ENCODE measurements around the gene PDPK1. TPM values are rescaled to one million over a fixed set of nuclear protein-coding genes. Genes with fewer than 3 reads are reported as not detected.
"Not testable (repeated sequence)": the region's sequence is repeated elsewhere in the genome, so short reads cannot be mapped to it uniquely, and the experiment has no call there.

Gene PDPK1
- polyA plus RNA-seq, 4 donors: 40.2 to 54.3 (median 46.8) TPM

- DNase-seq (ENCODE audit: low read depth in 4 of 4, low spot score in 3 of 4): no peak
Measured at GRCh38 chr16:2585651-2586081, 47.8 kb downstream of the PDPK1 start.

DNA sequence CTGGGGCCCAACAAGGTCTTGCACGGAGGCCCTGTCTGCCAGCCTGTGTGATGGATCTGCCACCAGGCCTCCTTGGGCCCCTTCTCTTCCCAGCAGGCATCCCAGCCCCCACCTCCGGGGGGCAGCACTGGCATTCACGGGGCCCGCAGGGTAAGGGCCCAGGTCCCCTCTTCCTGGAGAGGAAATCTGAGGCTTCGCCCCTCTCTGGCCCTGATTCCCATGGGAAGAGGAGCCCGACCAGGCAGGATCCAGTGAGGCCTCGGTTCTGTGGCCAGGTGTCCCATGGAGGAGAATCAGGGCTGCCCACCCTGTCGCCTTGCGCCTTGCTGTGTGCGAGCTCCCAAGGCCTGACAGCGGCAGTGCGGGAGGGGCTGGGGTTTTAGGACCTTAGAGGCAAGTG, 48.4 kb downstream of the PDPK1 start:
- DNase-seq (ENCODE audit: low read depth in 4 of 4, low spot score in 3 of 4): no peak

DNA sequence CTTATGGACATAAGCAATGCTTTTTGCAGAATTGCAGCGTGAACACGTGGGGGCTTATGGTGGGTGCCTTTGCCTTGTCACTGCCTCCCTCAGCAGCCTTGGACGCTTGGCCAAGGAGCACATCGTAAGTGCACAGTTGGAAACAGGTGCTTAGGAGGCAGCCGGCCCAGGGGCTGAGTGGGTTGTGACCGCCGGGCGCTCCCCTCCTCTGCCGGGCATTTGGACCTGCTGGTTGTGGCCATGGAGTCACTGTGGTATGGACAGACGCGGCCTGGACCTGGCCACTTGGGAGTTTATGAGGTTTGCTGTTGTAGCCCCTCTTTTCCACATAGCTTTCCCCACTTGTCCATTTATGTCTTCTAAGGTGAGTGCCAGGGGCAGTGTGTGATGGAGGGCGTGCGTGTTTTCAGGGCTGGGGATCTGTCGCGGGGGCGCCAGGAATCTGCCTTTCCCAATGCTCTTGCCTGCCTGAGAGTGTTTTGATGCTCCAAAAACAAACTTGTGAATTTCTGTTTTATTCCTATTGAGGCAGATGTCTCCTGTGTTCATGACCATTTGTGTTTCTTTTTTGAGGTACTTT, 49.2 kb downstream of the PDPK1 start:
- DNase-seq (ENCODE audit: low read depth in 4 of 4, low spot score in 3 of 4): no peak

DNA sequence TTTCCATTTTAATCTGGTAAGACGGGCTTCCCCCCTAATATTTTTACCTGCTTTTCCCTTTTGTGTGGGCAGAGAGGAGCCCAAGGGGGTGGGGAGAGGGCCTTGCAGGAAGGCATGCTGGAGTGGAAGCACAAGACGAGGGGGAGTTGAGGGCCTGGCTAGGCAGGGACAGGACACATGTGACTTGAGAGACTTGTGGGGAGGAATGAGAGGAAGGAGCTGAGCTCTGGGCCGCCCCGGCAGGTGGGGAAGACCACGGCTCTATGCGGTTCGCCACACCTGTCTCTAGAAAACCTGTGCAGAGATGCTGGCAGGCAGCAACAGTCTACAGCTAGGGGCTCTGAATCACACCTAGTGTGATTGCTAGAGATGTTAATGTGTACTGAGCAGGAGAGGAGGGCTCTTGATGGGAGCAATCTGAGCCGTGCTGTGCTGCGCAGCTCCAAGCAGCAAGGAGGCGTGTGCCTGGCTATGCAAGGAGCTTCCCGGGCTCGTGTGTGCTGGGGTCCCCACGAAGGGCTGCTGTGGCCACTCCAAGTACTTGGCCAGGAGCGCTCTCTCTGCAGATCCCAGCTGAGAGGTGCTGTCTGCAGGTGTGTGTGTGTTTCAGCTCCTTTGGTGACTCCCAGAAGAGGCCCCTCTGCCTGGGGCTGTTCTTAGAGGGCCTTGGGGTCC, 50.2 kb downstream of the PDPK1 start:
- no peak for DNase-seq (ENCODE audit: low read depth in 4 of 4, low spot score in 3 of 4)

GRCh38 chr16:2591476-2592240, 53.8 kb downstream of the PDPK1 start:
- no peak for DNase-seq (ENCODE audit: low read depth in 4 of 4, low spot score in 3 of 4)

DNA sequence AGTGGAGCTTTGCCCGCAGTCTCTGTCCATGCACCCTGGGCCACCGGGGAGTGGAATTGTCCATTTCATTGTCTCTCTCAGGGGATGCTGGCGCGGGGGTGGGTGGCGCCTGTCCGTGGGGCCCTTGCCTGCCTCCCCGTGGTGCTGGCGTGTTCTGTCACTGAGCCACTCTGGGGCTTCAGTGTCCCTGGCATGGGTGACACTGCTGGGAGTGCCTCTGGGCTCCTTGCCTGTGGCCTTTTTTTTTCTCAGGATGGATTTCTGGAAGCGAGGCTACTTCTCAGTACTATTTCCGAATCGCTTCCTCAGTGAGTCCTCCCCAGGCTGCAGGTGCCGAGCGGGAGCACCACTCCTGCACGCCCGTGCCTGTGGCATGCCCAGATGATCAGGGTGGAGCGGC, 55.0 kb downstream of the PDPK1 start:
- DNase-seq (ENCODE audit: low read depth in 4 of 4, low spot score in 3 of 4): no peak

- no peak for DNase-seq (ENCODE audit: low read depth in 4 of 4, low spot score in 3 of 4)
Measured at GRCh38 chr16:2595393-2596205, 57.8 kb downstream of the PDPK1 start.

DNA sequence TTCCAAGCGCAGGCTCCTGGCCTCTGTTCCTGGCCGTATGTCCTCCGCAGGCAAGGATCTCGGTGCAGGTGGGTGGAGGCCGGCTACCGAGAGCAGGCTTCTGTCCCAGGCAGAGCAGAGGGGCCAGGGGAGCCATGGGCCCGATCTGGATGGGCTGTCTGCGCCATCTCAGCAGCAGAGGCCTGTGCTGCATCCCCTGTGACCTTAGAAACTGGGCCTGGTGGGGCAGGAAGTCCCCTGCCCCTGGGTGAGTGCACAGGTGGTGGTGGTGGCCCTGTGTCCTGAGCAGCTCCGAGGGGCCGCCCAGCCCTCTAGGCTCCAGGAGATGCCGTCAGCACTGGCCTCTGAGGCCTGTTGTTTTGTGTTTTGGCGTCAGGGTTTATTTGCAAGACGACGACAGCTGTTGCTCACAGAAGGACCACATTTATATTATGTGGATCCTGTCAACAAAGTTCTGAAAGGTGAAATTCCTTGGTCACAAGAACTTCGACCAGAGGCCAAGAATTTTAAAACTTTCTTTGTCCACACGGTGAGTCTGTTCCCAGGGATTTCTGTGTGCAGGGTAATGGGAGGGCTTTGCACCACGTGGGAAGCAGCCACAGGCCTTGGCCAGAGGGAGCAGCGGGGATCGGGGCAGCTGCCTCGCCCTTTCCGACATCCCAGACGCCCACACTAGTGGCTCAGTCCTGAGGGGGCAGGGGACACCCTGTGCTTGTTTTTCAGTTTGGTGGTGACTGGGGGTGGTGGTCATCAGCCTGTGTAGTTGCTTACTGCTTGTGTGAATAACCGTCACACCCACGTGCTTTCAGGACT, 59.1 kb downstream of the PDPK1 start:
- no peak for DNase-seq (ENCODE audit: low read depth in 4 of 4, low spot score in 3 of 4)

DNA sequence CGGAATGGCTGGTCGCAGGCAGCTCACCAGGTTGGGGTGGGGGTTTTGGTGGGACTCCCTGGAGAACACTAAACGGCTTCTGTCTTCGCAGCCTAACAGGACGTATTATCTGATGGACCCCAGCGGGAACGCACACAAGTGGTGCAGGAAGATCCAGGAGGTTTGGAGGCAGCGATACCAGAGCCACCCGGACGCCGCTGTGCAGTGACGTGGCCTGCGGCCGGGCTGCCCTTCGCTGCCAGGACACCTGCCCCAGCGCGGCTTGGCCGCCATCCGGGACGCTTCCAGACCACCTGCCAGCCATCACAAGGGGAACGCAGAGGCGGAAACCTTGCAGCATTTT, 59.7 kb downstream of the PDPK1 start:
- no peak for DNase-seq (ENCODE audit: low read depth in 4 of 4, low spot score in 3 of 4)

- no peak for DNase-seq (ENCODE audit: low read depth in 4 of 4, low spot score in 3 of 4)
Measured at GRCh38 chr16:2598133-2598641, 60.4 kb downstream of the PDPK1 start.

- no peak for DNase-seq (ENCODE audit: low read depth in 4 of 4, low spot score in 3 of 4)
Measured at GRCh38 chr16:2598723-2599122, 60.9 kb downstream of the PDPK1 start.

GRCh38 chr16:2599165-2599564, 61.3 kb downstream of the PDPK1 start:
- DNase-seq (ENCODE audit: low read depth in 4 of 4, low spot score in 3 of 4): not testable (repeated sequence)

DNA sequence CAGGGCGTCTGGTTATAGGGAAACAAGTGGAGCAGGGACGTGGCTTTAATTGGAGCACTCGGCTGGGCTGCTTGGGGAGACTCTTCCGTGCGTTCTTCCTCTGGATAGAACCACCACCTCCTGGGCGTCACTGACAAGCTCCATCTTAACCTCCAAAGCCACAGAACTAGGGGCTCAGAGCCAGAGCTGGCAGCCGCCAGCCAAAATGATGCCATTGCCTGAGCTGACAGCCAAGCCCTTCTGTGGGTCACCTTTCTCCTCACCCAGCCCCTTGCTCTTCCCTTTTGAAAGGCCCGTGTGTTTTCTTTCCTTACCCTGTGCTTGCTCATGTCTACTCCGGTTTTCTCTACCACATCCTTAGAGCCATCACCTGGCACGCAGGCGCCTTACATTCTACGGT, 62.0 kb downstream of the PDPK1 start:
- DNase-seq (ENCODE audit: low read depth in 4 of 4, low spot score in 3 of 4): not testable (repeated sequence)

GRCh38 chr16:2601301-2602025, 63.6 kb downstream of the PDPK1 start:
- DNase-seq (ENCODE audit: low read depth in 4 of 4, low spot score in 3 of 4): not testable (repeated sequence)

- DNase-seq (ENCODE audit: low read depth in 4 of 4, low spot score in 3 of 4): not testable (repeated sequence)
Measured at GRCh38 chr16:2602175-2602574, 64.4 kb downstream of the PDPK1 start.

DNA sequence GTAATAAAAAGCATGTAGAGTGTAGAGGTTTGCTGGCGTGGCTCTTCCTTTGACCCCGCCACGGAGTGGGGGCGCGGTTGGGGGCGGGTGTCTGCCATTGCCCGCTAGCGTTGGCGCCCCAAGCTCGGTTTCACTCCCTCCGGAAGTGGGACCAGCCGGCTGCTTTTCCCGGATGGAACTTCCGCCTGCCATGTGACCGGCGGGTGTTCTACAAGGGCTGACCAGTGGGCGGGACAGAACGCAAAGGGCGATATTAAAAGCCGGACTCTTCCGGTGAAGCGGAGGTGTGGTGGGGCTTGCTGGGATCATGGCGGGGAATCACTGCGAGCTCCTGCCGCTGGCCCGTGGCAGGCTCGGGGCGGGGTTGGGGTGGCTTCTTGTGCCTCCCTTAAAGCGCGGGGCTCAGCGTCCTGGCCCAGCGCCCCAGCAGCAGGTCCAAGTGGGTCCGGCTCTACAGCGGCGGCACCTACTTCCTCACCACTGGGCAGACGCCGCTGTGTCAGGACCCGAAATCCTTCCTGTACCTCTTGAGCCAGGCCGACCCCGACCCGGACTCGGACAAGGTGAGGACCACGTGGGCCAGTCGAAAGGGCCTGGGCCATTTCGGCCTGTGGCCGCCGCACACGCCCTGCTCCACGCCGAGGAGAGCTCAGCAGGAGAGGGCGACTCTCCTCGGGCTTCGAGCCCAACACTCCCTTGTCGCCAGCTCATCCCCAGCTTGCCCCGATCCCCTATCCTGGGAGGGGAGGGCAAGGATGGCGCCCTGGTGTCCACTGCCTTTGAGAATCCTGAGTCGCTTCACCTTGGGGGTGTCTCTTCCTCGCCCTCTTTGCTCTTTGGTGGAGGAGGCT, 65.6 kb downstream of the PDPK1 start:
- peak; percentile 85 to 94 (median 89) for DNase-seq (ENCODE audit: low read depth in 4 of 4, low spot score in 3 of 4)

- DNase-seq (ENCODE audit: low read depth in 4 of 4, low spot score in 3 of 4): not testable (repeated sequence)
Measured at GRCh38 chr16:2604016-2604369, 66.2 kb downstream of the PDPK1 start.

- not testable (repeated sequence) for DNase-seq (ENCODE audit: low read depth in 4 of 4, low spot score in 3 of 4)
Measured at GRCh38 chr16:2606820-2607219, 69.0 kb downstream of the PDPK1 start.
